K562 (cell line): ENCODE results near the gene TRIM33.

Experiments
- KLF10 ChIP-seq: fragments of 250-450 bp; sonication (Bioruptor Pico); IDR thresholded peaks from 2 replicates; pipeline ENCODE4 v1.6.1; 2021; ENCODE audit warnings: matching md5 sums
- NFRKB ChIP-seq: fragments of 450-650 bp; IDR thresholded peaks from 2 replicates; pipeline ENCODE4 v1.6.1; 2016; ENCODE audit warnings: low read depth
- NR2C2 ChIP-seq, 2 experiments: fragments of 200-800 bp in 1 of 2; sonication (Bioruptor generic) in 1 of 2; sonication (generic) in 1 of 2; formaldehyde crosslinking in 1 of 2; IDR thresholded peaks; 2 replicates each; pipeline versions ENCODE4 v1.6.1 to v1.8.0; 2016 to 2022; ENCODE audit warnings: mild to moderate bottlenecking in 1 of 2, missing compliant biosample characterization in 1 of 2, missing genetic modification characterization in 1 of 2, missing genetic modification reagents in 1 of 2
- NR3C1 ChIP-seq: sonication (generic); formaldehyde crosslinking; IDR thresholded peaks from 2 replicates; pipeline ENCODE4 v1.8.1; 2022; ENCODE audit warnings: missing genetic modification reagents
- NRF1 ChIP-seq, 2 experiments: fragments of 450-650 bp; IDR thresholded peaks in 1 of 2; conservative IDR thresholded peaks in 1 of 2; 2 replicates each; pipeline ENCODE4 v1.6.1; 2014; ENCODE audit warnings: mild to moderate bottlenecking in 2 of 2
- PRPF4 ChIP-seq: fragments of 200-400 bp; formaldehyde crosslinking; IDR thresholded peaks from one replicate; pipeline ENCODE4 v1.6.1; 2017; ENCODE audit warnings: low read length, low read depth, mild to moderate bottlenecking; ENCODE audit not compliant: insufficient read depth, poor library complexity, severe bottlenecking
- SMC3 ChIP-seq: conservative IDR thresholded peaks from 2 replicates; pipeline ENCODE4 v1.6.1; 2011; ENCODE audit warnings: low read depth, low read length, improper control_type of control experiment; ENCODE audit not compliant: insufficient read depth
- SP2 ChIP-seq: IDR thresholded peaks from 2 replicates; pipeline ENCODE4 v1.6.1; 2011; ENCODE audit warnings: mild to moderate bottlenecking, low read depth, low read length, moderate library complexity; ENCODE audit not compliant: poor library complexity, severe bottlenecking; ENCODE audit errors: extremely low read depth
- TF ChIP-seq, protein P1 (sequence below): sonication (generic); formaldehyde crosslinking; IDR thresholded peaks from 2 replicates; pipeline ENCODE4 v1.5.0; 2020; ENCODE audit warnings: missing genetic modification reagents
- TF ChIP-seq, protein P2 (sequence below): sonication (generic); formaldehyde crosslinking; IDR thresholded peaks from 2 replicates; pipeline ENCODE4 v1.8.0; 2022; ENCODE audit warnings: mild to moderate bottlenecking, missing genetic modification reagents
- TF ChIP-seq, protein P3 (sequence below): fragments of 450-650 bp; IDR thresholded peaks from 2 replicates; pipeline ENCODE4 v1.6.1; 2016; ENCODE audit warnings: low read depth
- TF ChIP-seq, protein P4 (sequence below): fragments of 450-650 bp; IDR thresholded peaks from 2 replicates; pipeline ENCODE4 v1.7.0; 2016; ENCODE audit warnings: borderline replicate concordance

DNA sequence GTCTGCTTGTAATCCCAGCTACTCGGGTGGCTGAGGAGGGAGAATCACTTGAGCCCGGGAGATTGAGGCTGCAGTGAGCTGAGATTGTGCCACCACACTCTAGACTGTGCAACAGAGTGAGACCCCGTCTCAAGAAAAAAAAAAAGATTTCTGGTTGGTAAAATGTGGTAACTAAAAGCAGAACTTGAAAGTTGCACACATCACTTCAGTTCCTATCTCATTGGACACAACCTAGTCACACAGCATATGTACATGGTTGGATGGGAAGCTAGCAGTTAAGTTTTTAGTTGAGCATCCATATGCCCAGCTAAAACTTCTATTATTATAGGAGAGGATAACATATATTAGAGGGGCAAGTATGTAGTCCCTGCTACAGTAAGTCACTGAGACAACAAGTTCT, 48.4 kb upstream of the TRIM33 start:
- TF ChIP-seq NFRKB (no peak), NR3C1 (CRISPR knock-in tag) (no peak), KLF10 (CRISPR knock-in tag) (no peak), NR2C2 (CRISPR knock-in tag; IDR thresholded peaks at IDR 0.05) (no peak), NR2C2 (tag; IDR thresholded peaks at IDR 0.05) (no peak), SMC3 (no peak), PRPF4 (no peak), SP2 (no peak), NRF1 (conservative IDR thresholded peaks at IDR 0.05 in 1 of 2, IDR thresholded peaks at IDR 0.05 in 1 of 2) (no peak)
- TF ChIP-seq, protein P1, sequence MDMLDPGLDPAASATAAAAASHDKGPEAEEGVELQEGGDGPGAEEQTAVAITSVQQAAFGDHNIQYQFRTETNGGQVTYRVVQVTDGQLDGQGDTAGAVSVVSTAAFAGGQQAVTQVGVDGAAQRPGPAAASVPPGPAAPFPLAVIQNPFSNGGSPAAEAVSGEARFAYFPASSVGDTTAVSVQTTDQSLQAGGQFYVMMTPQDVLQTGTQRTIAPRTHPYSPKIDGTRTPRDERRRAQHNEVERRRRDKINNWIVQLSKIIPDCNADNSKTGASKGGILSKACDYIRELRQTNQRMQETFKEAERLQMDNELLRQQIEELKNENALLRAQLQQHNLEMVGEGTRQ (CRISPR knock-in tag) = no peak
- TF ChIP-seq, protein P2, sequence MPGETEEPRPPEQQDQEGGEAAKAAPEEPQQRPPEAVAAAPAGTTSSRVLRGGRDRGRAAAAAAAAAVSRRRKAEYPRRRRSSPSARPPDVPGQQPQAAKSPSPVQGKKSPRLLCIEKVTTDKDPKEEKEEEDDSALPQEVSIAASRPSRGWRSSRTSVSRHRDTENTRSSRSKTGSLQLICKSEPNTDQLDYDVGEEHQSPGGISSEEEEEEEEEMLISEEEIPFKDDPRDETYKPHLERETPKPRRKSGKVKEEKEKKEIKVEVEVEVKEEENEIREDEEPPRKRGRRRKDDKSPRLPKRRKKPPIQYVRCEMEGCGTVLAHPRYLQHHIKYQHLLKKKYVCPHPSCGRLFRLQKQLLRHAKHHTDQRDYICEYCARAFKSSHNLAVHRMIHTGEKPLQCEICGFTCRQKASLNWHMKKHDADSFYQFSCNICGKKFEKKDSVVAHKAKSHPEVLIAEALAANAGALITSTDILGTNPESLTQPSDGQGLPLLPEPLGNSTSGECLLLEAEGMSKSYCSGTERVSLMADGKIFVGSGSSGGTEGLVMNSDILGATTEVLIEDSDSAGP (CRISPR knock-in tag) = no peak
- TF ChIP-seq, protein P3, sequence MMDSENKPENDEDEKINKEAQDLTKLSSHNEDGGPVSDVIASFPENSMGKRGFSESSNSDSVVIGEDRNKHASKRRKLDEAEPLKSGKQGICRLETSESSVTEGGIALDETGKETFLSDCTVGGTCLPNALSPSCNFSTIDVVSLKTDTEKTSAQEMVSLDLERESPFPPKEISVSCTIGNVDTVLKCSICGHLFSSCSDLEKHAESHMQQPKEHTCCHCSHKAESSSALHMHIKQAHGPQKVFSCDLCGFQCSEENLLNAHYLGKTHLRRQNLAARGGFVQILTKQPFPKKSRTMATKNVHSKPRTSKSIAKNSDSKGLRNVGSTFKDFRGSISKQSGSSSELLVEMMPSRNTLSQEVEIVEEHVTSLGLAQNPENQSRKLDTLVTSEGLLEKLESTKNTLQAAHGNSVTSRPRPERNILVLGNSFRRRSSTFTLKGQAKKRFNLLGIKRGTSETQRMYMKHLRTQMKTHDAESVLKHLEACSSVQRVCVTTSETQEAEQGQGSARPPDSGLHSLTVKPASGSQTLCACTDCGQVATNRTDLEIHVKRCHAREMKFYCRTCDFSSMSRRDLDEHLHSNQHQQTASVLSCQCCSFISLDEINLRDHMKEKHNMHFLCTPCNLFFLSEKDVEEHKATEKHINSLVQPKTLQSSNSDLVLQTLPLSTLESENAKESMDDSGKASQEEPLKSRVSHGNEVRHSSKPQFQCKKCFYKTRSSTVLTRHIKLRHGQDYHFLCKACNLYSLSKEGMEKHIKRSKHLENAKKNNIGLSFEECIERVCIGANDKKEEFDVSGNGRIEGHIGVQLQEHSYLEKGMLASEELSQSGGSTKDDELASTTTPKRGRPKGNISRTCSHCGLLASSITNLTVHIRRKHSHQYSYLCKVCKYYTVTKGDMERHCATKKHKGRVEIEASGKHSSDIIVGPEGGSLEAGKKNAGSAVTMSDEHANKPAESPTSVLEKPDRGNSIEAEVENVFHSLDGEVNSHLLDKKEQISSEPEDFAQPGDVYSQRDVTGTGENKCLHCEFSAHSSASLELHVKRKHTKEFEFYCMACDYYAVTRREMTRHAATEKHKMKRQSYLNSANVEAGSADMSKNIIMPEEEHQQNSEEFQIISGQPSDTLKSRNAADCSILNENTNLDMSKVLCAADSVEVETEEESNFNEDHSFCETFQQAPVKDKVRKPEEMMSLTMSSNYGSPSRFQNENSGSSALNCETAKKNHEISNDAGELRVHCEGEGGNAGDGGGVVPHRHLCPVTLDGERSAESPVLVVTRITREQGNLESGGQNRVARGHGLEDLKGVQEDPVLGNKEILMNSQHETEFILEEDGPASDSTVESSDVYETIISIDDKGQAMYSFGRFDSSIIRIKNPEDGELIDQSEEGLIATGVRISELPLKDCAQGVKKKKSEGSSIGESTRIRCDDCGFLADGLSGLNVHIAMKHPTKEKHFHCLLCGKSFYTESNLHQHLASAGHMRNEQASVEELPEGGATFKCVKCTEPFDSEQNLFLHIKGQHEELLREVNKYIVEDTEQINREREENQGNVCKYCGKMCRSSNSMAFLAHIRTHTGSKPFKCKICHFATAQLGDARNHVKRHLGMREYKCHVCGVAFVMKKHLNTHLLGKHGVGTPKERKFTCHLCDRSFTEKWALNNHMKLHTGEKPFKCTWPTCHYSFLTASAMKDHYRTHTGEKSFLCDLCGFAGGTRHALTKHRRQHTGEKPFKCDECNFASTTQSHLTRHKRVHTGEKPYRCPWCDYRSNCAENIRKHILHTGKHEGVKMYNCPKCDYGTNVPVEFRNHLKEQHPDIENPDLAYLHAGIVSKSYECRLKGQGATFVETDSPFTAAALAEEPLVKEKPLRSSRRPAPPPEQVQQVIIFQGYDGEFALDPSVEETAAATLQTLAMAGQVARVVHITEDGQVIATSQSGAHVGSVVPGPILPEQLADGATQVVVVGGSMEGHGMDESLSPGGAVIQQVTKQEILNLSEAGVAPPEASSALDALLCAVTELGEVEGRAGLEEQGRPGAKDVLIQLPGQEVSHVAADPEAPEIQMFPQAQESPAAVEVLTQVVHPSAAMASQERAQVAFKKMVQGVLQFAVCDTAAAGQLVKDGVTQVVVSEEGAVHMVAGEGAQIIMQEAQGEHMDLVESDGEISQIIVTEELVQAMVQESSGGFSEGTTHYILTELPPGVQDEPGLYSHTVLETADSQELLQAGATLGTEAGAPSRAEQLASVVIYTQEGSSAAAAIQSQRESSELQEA = no peak
- TF ChIP-seq, protein P4, sequence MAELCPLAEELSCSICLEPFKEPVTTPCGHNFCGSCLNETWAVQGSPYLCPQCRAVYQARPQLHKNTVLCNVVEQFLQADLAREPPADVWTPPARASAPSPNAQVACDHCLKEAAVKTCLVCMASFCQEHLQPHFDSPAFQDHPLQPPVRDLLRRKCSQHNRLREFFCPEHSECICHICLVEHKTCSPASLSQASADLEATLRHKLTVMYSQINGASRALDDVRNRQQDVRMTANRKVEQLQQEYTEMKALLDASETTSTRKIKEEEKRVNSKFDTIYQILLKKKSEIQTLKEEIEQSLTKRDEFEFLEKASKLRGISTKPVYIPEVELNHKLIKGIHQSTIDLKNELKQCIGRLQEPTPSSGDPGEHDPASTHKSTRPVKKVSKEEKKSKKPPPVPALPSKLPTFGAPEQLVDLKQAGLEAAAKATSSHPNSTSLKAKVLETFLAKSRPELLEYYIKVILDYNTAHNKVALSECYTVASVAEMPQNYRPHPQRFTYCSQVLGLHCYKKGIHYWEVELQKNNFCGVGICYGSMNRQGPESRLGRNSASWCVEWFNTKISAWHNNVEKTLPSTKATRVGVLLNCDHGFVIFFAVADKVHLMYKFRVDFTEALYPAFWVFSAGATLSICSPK = no peak
